HepG2 (cell line): Measurements from ENCODE around the gene SEPTIN2. TPM values are rescaled to one million over a fixed set of nuclear protein-coding genes. Genes with fewer than 3 reads are reported as not detected.

Experiments
- AHDC1 ChIP-seq: sonication (generic); formaldehyde crosslinking; IDR thresholded peaks from 2 replicates; pipeline ENCODE4 v1.5.1; 2020; ENCODE audit warnings: mild to moderate bottlenecking, missing genetic modification reagents, borderline replicate concordance
- IRF2 ChIP-seq: IDR thresholded peaks from 2 replicates; pipeline ENCODE4 v1.6.1; 2018; ENCODE audit warnings: missing genetic modification reagents, missing compliant biosample characterization
- KIAA2018 ChIP-seq: sonication (generic); formaldehyde crosslinking; IDR thresholded peaks from 2 replicates; pipeline ENCODE4 v1.5.0; 2020; ENCODE audit warnings: mild to moderate bottlenecking, missing genetic modification reagents, borderline replicate concordance
- NKX3-1 ChIP-seq: sonication (generic); formaldehyde crosslinking; IDR thresholded peaks from 2 replicates; pipeline ENCODE4 v1.5.0; 2020; ENCODE audit warnings: missing genetic modification reagents
- ONECUT2 ChIP-seq: sonication (generic); formaldehyde crosslinking; IDR thresholded peaks from 2 replicates; pipeline ENCODE4 v1.4.0; 2020; ENCODE audit warnings: missing genetic modification reagents
- ZNF280D ChIP-seq: sonication (generic); formaldehyde crosslinking; IDR thresholded peaks from 2 replicates; pipeline ENCODE4 v1.5.1; 2020; ENCODE audit warnings: mild to moderate bottlenecking, missing genetic modification reagents
- ZNF441 ChIP-seq: sonication (generic); formaldehyde crosslinking; IDR thresholded peaks from 2 replicates; pipeline ENCODE4 v1.7.0; 2021; ENCODE audit warnings: missing genetic modification reagents, borderline replicate concordance
- ZNF546 ChIP-seq: sonication (generic); formaldehyde crosslinking; conservative IDR thresholded peaks from 2 replicates; pipeline ENCODE4 v1.8.1; 2023; ENCODE audit warnings: mild to moderate bottlenecking, missing genetic modification reagents
- ZNF713 ChIP-seq: sonication (generic); formaldehyde crosslinking; IDR thresholded peaks from 2 replicates; pipeline ENCODE4 v1.4.0; 2020; ENCODE audit warnings: mild to moderate bottlenecking, missing genetic modification reagents
- ZNF790 ChIP-seq: sonication (generic); formaldehyde crosslinking; IDR thresholded peaks from 2 replicates; pipeline ENCODE4 v1.8.0; 2022; ENCODE audit warnings: missing genetic modification reagents, mild to moderate bottlenecking, borderline replicate concordance
- ZZZ3 ChIP-seq: sonication (generic); formaldehyde crosslinking; IDR thresholded peaks from 2 replicates; pipeline ENCODE4 v1.4.0; 2020; ENCODE audit warnings: missing genetic modification reagents, mild to moderate bottlenecking, borderline replicate concordance
- polyA plus RNA-seq, 8 experiments: library from polyadenylated mRNA; depleted of rRNA in 3 of 8; stranded (reverse) in 7 of 8; unstranded in 1 of 8; fragments of >200 nt; fragmentation: Illumina TruSeq in 4 of 8; extraction: Trizol in 4 of 8; gene quantifications; 2 replicates each; pipeline versions ENCODE4 v1.2.1 to v1.2.3, GENCODE V29; 2011 to 2016; ENCODE audit warnings: low read depth in 4 of 8, missing spikeins in 1 of 8, mixed read lengths in 1 of 8; ENCODE audit not compliant: insufficient read depth in 1 of 8
- total RNA-seq, 5 experiments: library from RNA; depleted of rRNA; stranded (reverse); fragments of >200 nt; fragmentation: Illumina TruSeq; extraction: Trizol; gene quantifications; 2 replicates each; pipeline ENCODE4 v1.2.3, GENCODE V29; 2016; ENCODE audit warnings: low read depth in 1 of 5

The SEPTIN2 gene
- total and polyA plus RNA-seq, 2 of the 13 experiments (the other 11 are each of a cell fraction or from before 2014, with no cell fraction given) = 493 to 733 TPM

GRCh38 chr2:241273210-241274020, 42.3 kb upstream of the SEPTIN2 start (continued):
- no peak for TF ChIP-seq AHDC1 (CRISPR knock-in tag)
- no peak for TF ChIP-seq ONECUT2 (CRISPR knock-in tag)
- TF ChIP-seq IRF2 (CRISPR knock-in tag) = no peak
- TF ChIP-seq ZNF280D (CRISPR knock-in tag) = no peak
- no peak for TF ChIP-seq NKX3-1 (CRISPR knock-in tag)
- no peak for TF ChIP-seq ZNF546
- no peak for TF ChIP-seq ZNF441 (CRISPR knock-in tag)
- TF ChIP-seq ZNF713 (CRISPR knock-in tag) = no peak
- no peak for TF ChIP-seq KIAA2018
- TF ChIP-seq ZNF790 = no peak
- TF ChIP-seq ZZZ3 (CRISPR knock-in tag) = no peak
